ENCODE results near the gene TMEM163.
"Not testable (repeated sequence)": the region's sequence is repeated elsewhere in the genome, so short reads cannot be mapped to it uniquely, and the experiment has no call there.

The TMEM163 gene

DNA sequence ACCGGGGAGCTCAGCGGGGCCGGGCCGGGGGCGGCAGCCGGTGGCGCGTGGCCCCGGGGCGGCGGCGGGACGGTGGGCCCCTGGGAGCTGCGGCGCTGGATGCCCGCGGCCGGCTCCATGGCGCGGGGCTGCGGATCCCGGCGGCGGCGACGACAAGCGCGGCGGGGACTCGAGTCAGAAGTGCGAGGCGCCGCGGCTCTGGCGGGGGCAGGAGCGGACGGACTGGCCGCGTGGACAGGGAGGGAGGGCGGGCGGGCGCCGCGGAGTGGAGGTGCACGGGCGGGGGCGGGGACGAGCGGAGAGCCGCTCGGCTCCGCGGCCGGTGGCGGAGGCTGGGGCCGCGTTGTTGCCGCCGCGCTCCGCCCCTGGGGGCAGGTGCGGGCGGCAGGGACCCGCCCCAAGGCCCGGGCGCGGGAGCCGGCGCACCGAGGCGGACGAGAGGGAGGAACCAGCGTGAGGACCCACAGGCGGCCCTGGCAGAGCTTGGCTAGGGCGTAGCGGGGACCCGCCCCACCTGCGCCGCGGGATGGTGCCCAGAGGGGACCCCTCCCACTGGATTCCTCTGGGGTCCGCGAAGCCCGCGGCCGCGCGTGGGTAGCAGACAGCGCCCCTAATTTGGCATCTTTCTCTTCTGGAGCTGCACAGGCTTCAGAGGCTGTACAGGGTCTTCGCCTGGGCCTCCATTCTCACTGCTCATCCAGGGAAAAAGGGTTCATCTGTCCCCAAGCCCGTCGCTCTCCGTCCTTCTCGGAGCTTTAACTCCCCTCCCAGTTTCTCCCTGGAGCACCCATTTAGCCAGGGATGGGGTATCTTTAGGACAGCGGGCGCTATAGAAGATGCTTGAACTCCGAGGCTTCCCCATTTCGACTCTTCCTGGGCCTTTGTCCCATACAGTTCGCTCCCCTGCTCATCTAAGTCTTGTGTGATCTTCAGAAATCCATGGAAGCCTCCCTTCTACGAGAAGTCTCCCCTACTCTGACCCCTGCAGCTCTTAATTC lies at the start of gene TMEM163:
TSS of gene TMEM163 (minus strand) at position 184 of the 998 bp plus-strand sequence.
- Histone ChIP-seq H3K27ac (ENCODE audit: low read depth, low read length) (no peak within 1 kb of the TSS), H3K27me3 (ENCODE audit: control insufficient read depth in 1 of 2, insufficient read depth in 2 of 2, low read length in 2 of 2) (peaks cover 53 to 64% of the 10 kb centered on the region in 2 donors), H3K9ac (ENCODE audit: low read depth in 1 of 2, low read length in 2 of 2) (no peak within 1 kb of the TSS)

DNA sequence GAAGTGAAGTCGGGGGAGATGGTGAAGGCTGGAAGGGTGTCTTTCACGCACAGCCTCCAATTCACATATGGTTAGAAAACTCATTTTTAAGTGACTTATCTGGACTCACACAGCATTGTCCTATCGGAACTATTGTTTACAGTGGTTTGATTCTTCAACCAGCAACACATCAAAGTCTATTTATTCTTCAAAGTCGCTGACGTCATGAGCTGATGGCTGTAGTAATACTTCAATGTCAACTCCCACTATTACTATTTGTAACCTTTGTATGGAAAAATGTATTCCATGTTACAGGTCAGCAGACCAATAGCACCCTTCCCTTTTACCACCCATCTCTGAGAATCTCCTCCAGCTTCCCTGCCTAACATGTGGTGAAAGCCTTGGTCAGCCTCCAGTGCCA lies 47.8 kb upstream of the TMEM163 start:
- Histone ChIP-seq H3K4me3 (ENCODE audit: low read depth in 1 of 2, low read length in 2 of 2) (no peak overlapping the region), H3K36me3 (ENCODE audit: control insufficient read depth in 1 of 2, insufficient read depth in 2 of 2, low read length in 2 of 2) (no peaks in the 10 kb centered on the region), H3K4me1 (ENCODE audit: control insufficient read depth in 1 of 2, insufficient read depth in 2 of 2, low read length in 2 of 2) (no peaks in the 10 kb centered on the region), H3K9me3 (ENCODE audit: control insufficient read depth in 1 of 2, low read length in 2 of 2) (no peaks in the 10 kb centered on the region), H3K27me3 (ENCODE audit: control insufficient read depth in 1 of 2, insufficient read depth in 2 of 2, low read length in 2 of 2) (peaks cover 0 to 6% of the 10 kb centered on the region in 2 donors), H3K27ac (ENCODE audit: low read depth, low read length) (no peak overlapping the region), H3K9ac (ENCODE audit: low read depth in 1 of 2, low read length in 2 of 2) (no peak overlapping the region)

More for the DNA sequence above, at the start of gene TMEM163:
- Histone ChIP-seq H3K4me3 (ENCODE audit: low read depth in 1 of 2, low read length in 2 of 2) (peak within 1 kb of the TSS; percentile 23 to 49), H3K36me3 (ENCODE audit: control insufficient read depth in 1 of 2, insufficient read depth in 2 of 2, low read length in 2 of 2) (no peaks in the 10 kb centered on the region), H3K9me3 (ENCODE audit: control insufficient read depth in 1 of 2, low read length in 2 of 2) (no peaks in the 10 kb centered on the region), H3K4me1 (ENCODE audit: control insufficient read depth in 1 of 2, insufficient read depth in 2 of 2, low read length in 2 of 2) (no peaks in the 10 kb centered on the region)

DNA sequence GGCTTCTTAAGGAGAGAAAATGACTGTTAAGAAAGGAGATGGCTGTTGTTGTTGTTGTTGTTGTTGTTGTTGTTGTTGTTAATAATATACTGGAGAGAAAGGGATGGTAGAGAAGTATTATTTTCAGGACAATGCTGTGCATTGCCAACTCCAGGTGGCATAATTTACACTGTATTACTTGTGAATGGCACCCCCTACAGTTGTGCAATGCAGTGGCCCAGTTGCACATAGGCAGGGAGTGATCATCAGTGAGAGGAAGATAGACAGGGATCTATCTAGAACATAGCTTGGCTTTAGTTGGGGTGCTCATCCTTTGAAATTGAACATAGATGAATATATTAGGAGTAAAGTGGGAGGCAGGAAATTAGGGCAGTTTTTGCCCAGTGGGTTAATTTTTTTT lies 47.2 kb upstream of the TMEM163 start:
- no peaks in the 10 kb centered on the region for H3K36me3 ChIP-seq (ENCODE audit: control insufficient read depth in 1 of 2, insufficient read depth in 2 of 2, low read length in 2 of 2)
- H3K27me3 ChIP-seq (ENCODE audit: control insufficient read depth in 1 of 2, insufficient read depth in 2 of 2, low read length in 2 of 2) = peaks cover 0 to 6% of the 10 kb centered on the region in 2 donors
- no peak overlapping the region for H3K4me3 ChIP-seq (ENCODE audit: low read depth in 1 of 2, low read length in 2 of 2)
- no peak overlapping the region for H3K9ac ChIP-seq (ENCODE audit: low read depth in 1 of 2, low read length in 2 of 2)
- no peaks in the 10 kb centered on the region for H3K4me1 ChIP-seq (ENCODE audit: control insufficient read depth in 1 of 2, insufficient read depth in 2 of 2, low read length in 2 of 2)
- H3K27ac ChIP-seq (ENCODE audit: low read depth, low read length) = no peak overlapping the region
- H3K9me3 ChIP-seq (ENCODE audit: control insufficient read depth in 1 of 2, low read length in 2 of 2) = no peaks in the 10 kb centered on the region

DNA sequence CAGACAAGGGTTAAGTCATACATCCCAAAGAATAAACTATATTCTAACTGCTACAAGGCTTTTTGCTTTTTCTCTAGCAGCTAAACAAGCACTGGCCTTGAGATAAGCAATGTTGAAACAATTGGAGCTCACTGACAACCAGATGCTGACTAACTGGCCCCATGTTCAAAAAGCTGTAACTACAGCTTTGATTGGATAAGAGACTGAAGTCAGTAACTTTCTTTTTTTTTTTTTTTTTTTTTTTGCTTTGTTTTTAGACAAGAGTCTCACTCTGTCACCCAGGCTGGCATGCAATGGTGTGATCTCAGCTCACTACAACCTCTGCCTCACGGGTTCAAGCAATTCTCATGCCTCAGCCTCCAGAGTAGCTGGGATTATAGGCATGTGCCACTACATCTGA lies 45.4 kb upstream of the TMEM163 start:
- no peak overlapping the region for H3K4me3 ChIP-seq (ENCODE audit: low read depth in 1 of 2, low read length in 2 of 2)
- no peaks in the 10 kb centered on the region for H3K4me1 ChIP-seq (ENCODE audit: control insufficient read depth in 1 of 2, insufficient read depth in 2 of 2, low read length in 2 of 2)
- H3K9ac ChIP-seq (ENCODE audit: low read depth in 1 of 2, low read length in 2 of 2) = no peak overlapping the region
- H3K9me3 ChIP-seq (ENCODE audit: control insufficient read depth in 1 of 2, low read length in 2 of 2) = no peaks in the 10 kb centered on the region
- no peaks in the 10 kb centered on the region for H3K36me3 ChIP-seq (ENCODE audit: control insufficient read depth in 1 of 2, insufficient read depth in 2 of 2, low read length in 2 of 2)
- no peak overlapping the region for H3K27ac ChIP-seq (ENCODE audit: low read depth, low read length)
- H3K27me3 ChIP-seq (ENCODE audit: control insufficient read depth in 1 of 2, insufficient read depth in 2 of 2, low read length in 2 of 2) = peaks cover 0 to 6% of the 10 kb centered on the region in 2 donors

DNA sequence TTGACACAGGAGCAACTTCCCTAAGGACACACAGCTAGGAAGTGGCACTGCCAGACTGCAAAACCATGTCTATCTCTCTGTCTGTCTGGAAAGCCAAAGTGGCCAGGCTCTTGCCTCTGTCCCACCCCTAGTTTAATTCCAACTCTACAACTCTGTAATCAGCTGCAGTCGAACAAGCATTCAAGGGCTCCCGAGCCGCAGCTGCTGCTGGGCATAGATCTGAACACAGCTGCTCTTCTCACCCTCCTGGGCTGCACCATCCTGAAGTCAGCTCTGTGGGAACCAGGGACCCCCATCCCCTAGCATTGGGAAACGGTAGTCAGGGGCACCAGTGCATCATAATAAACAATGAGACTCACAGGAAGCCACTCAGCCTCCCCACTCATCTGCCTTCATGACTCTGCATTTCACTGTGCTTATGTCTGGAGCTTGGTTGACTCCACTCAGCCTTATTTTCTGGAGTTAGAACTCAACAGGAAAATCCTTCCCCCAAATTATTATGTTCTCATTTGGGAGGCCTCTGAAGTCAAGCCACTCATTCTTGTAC lies 44.4 kb upstream of the TMEM163 start:
- Histone ChIP-seq H3K27me3 (ENCODE audit: control insufficient read depth in 1 of 2, insufficient read depth in 2 of 2, low read length in 2 of 2) (peaks cover 0 to 6% of the 10 kb centered on the region in 2 donors), H3K27ac (ENCODE audit: low read depth, low read length) (no peak overlapping the region), H3K9ac (ENCODE audit: low read depth in 1 of 2, low read length in 2 of 2) (no peak overlapping the region), H3K4me3 (ENCODE audit: low read depth in 1 of 2, low read length in 2 of 2) (no peak overlapping the region), H3K4me1 (ENCODE audit: control insufficient read depth in 1 of 2, insufficient read depth in 2 of 2, low read length in 2 of 2) (no peaks in the 10 kb centered on the region), H3K36me3 (ENCODE audit: control insufficient read depth in 1 of 2, insufficient read depth in 2 of 2, low read length in 2 of 2) (no peaks in the 10 kb centered on the region), H3K9me3 (ENCODE audit: control insufficient read depth in 1 of 2, low read length in 2 of 2) (no peaks in the 10 kb centered on the region)

DNA sequence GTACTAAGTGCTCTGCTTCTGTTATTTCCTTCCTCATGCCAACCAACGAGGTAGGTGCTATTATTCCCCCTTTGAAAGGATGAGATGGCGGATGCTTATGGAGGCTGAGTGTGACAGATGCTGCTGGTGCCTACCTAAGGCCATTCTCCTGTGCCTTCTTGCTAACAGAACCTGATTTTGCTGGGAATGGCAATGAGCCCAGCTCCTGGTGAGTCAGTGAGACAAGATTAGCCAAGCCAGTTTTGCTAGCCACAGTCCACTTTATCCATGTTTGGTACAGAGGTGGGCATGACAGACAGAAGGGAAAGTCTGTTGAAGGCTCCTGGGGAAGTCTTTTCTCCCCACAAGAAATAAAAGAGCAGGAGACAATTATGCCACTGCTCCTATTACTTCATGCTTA lies 43.7 kb upstream of the TMEM163 start:
- Histone ChIP-seq H3K4me1 (ENCODE audit: control insufficient read depth in 1 of 2, insufficient read depth in 2 of 2, low read length in 2 of 2) (no peaks in the 10 kb centered on the region), H3K27me3 (ENCODE audit: control insufficient read depth in 1 of 2, insufficient read depth in 2 of 2, low read length in 2 of 2) (peaks cover 0 to 6% of the 10 kb centered on the region in 2 donors), H3K36me3 (ENCODE audit: control insufficient read depth in 1 of 2, insufficient read depth in 2 of 2, low read length in 2 of 2) (no peaks in the 10 kb centered on the region), H3K4me3 (ENCODE audit: low read depth in 1 of 2, low read length in 2 of 2) (no peak overlapping the region), H3K9ac (ENCODE audit: low read depth in 1 of 2, low read length in 2 of 2) (no peak overlapping the region), H3K27ac (ENCODE audit: low read depth, low read length) (no peak overlapping the region), H3K9me3 (ENCODE audit: control insufficient read depth in 1 of 2, low read length in 2 of 2) (no peaks in the 10 kb centered on the region)

DNA sequence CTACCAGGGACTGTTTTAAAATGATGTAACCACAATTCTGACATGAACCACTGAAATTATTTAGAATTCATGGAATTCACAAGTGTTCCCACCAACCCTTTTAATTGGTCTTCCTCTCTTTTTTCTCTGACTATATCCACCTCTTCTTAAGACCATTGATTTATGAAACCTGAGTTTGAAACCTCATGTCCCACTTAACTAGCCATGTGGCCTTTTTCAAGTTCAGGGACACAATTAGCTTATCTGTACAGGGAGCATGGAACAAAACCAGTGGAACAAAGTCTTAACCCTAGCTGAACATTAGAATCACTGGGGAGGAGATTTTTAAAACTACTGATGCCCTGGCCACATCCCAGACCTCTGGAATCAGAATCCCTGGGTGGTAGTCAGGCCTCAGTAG lies 41.6 kb upstream of the TMEM163 start:
- Histone ChIP-seq H3K27me3 (ENCODE audit: control insufficient read depth in 1 of 2, insufficient read depth in 2 of 2, low read length in 2 of 2) (peaks cover 0 to 6% of the 10 kb centered on the region in 2 donors), H3K9ac (ENCODE audit: low read depth in 1 of 2, low read length in 2 of 2) (no peak overlapping the region)

DNA sequence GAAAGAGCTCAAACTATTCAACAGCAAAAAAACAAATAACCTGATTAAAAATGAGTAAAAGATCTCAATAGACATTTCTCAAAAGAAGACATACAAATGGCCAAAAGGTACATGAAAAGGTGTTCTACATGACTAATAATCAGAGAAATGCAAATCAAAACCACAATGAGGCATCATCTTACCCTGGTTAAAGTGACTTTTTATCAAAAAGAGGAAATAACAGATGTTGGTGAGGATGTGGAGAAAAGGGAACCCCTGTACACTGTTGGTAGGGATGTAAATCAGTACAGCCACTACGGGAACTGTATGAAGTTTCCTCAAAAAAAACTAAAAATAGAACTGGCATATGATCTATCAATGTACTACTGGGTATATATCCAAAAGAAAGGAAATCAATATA lies 39.8 kb upstream of the TMEM163 start:
- H3K27ac ChIP-seq (ENCODE audit: low read depth, low read length) = no peak overlapping the region
- H3K36me3 ChIP-seq (ENCODE audit: control insufficient read depth in 1 of 2, insufficient read depth in 2 of 2, low read length in 2 of 2) = no peaks in the 10 kb centered on the region
- H3K9me3 ChIP-seq (ENCODE audit: control insufficient read depth in 1 of 2, low read length in 2 of 2) = no peaks in the 10 kb centered on the region
- H3K4me1 ChIP-seq (ENCODE audit: control insufficient read depth in 1 of 2, insufficient read depth in 2 of 2, low read length in 2 of 2) = no peaks in the 10 kb centered on the region
- H3K4me3 ChIP-seq (ENCODE audit: low read depth in 1 of 2, low read length in 2 of 2) = no peak overlapping the region
- peaks cover 0 to 6% of the 10 kb centered on the region in 2 donors for H3K27me3 ChIP-seq (ENCODE audit: control insufficient read depth in 1 of 2, insufficient read depth in 2 of 2, low read length in 2 of 2)
- no peak overlapping the region for H3K9ac ChIP-seq (ENCODE audit: low read depth in 1 of 2, low read length in 2 of 2)

More for the DNA sequence above, 41.6 kb upstream of the TMEM163 start:
- Histone ChIP-seq H3K27ac (ENCODE audit: low read depth, low read length) (no peak overlapping the region), H3K36me3 (ENCODE audit: control insufficient read depth in 1 of 2, insufficient read depth in 2 of 2, low read length in 2 of 2) (no peaks in the 10 kb centered on the region), H3K4me3 (ENCODE audit: low read depth in 1 of 2, low read length in 2 of 2) (no peak overlapping the region), H3K4me1 (ENCODE audit: control insufficient read depth in 1 of 2, insufficient read depth in 2 of 2, low read length in 2 of 2) (no peaks in the 10 kb centered on the region), H3K9me3 (ENCODE audit: control insufficient read depth in 1 of 2, low read length in 2 of 2) (no peaks in the 10 kb centered on the region)

DNA sequence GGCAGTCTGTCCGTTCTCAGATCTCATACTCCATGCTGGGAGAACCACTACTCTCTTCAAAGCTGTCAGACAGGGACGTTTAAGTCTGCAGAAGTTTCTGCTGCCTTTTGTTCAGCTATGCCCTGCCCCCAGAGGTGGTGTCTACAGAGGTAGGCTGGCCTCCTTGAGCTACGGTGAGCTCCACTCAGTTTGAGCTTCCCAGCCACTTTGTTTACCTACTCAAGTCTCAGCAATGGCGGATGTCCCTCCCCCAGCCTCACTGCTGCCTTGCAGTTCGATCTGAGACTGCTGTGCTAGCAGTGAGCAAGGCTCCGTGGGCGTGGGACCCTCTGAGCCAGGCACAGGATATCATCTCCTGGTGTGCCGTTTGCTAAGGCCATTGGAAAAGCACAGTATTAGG lies 33.2 kb upstream of the TMEM163 start:
- not testable (repeated sequence) for H3K9ac ChIP-seq (ENCODE audit: low read depth in 1 of 2, low read length in 2 of 2); H3K36me3 ChIP-seq (ENCODE audit: control insufficient read depth in 1 of 2, insufficient read depth in 2 of 2, low read length in 2 of 2); H3K27ac ChIP-seq (ENCODE audit: low read depth, low read length); H3K4me3 ChIP-seq (ENCODE audit: low read depth in 1 of 2, low read length in 2 of 2); H3K27me3 ChIP-seq (ENCODE audit: control insufficient read depth in 1 of 2, insufficient read depth in 2 of 2, low read length in 2 of 2); H3K4me1 ChIP-seq (ENCODE audit: control insufficient read depth in 1 of 2, insufficient read depth in 2 of 2, low read length in 2 of 2); H3K9me3 ChIP-seq (ENCODE audit: control insufficient read depth in 1 of 2, low read length in 2 of 2)

DNA sequence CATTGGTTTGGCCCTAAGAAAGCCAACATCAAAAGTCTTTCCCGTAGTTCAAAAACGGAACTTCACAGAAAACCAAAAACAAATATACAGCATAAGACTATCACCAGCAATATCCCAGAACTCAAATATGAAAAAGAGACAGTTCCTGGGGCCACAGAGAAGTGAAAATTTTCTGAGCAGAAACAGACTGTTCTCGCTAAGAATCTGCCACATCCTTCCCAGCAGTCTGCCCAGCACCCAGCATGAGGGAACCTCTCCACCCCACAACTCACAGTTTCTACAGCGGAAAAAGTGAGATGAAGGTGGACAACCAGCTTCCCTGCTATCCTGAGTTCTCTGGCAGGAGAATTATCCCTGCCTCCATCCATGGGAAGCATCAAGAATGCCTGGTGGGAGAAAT lies 26.7 kb upstream of the TMEM163 start:
- H3K9me3 ChIP-seq (ENCODE audit: control insufficient read depth in 1 of 2, low read length in 2 of 2) = no peaks in the 10 kb centered on the region
- no peak overlapping the region for H3K27ac ChIP-seq (ENCODE audit: low read depth, low read length)
- H3K9ac ChIP-seq (ENCODE audit: low read depth in 1 of 2, low read length in 2 of 2) = no peak overlapping the region
- no peaks in the 10 kb centered on the region for H3K36me3 ChIP-seq (ENCODE audit: control insufficient read depth in 1 of 2, insufficient read depth in 2 of 2, low read length in 2 of 2)
- no peaks in the 10 kb centered on the region for H3K27me3 ChIP-seq (ENCODE audit: control insufficient read depth in 1 of 2, insufficient read depth in 2 of 2, low read length in 2 of 2)
- H3K4me1 ChIP-seq (ENCODE audit: control insufficient read depth in 1 of 2, insufficient read depth in 2 of 2, low read length in 2 of 2) = no peaks in the 10 kb centered on the region
- no peak overlapping the region for H3K4me3 ChIP-seq (ENCODE audit: low read depth in 1 of 2, low read length in 2 of 2)
